HG02642 (cell line): ENCODE measurements around the gene FOXF2.

Source experiments
- ATAC-seq: cut with Tn5 transposase; IDR thresholded peaks from one replicate; pipeline ENCODE4 v1.9.1; 2021; ENCODE audit warnings: mild to moderate bottlenecking; ENCODE audit not compliant: unreplicated experiment, poor library complexity

FOXF2 gene

GRCh38 chr6:1438471-1438881, 49.1 kb downstream of the FOXF2 start:
- ATAC-seq = no peak

DNA sequence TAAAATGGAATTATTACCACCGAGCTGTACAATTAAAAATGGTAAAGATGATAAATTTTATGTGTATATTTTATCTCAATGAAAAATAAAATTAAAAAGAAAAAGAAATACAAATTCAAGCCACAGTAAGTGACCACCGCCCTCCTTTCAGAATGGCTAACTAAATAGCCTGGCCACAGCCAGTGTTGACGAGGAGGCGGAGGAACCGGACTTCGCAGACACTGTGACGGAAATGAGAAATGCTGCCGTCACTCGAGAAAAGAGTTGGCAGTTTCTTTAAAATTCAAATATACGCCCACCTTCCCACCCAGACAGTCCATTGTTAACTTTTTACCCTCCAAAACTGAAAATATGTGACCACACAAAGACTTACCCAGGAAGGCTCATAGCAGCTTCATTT, 50.0 kb downstream of the FOXF2 start:
- ATAC-seq = no peak

DNA sequence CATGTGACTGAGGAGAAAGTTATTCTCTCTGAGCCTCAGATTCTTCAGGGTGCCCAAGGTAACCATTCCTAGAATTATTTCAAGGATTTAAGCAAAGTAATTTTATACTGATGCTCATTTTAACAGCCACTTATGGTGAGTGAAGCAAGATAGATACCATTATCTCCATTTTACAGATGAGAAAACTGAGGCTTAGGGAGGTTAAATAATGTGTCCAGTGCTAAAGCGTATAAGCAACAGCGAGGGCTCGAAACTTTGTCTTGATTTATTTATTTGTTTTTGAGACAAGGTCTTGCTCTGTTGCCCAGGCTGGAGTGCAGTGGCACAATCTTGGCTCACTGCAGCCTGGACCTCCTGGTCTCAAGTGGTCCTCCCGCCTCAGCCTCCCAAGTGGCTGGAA, 53.6 kb downstream of the FOXF2 start:
- ATAC-seq = no peak
